ENCODE data around the gene ZNF136. TPM values are rescaled to one million over a fixed set of nuclear protein-coding genes. Genes with fewer than 3 reads are reported as not detected.

The ZNF136 gene
- total and polyA plus RNA-seq, 2 of the 8 experiments (the other 6 are each of a cell fraction or from before 2014, with no cell fraction given): 1.6 to 6.9 TPM

GRCh38 chr19:12117201-12117970, 45.5 kb upstream of the ZNF136 start:
- Histone ChIP-seq H4K5ac (ENCODE audit: insufficient read length, low read depth, low read length) (no peak overlapping the region), H2BK5ac (ENCODE audit: low read depth, low read length) (no peak overlapping the region), H3K4me2 (ENCODE audit: insufficient read depth in 1 of 2, low read depth in 2 of 2, low read length in 2 of 2) (no peak overlapping the region), H3K18ac (ENCODE audit: extremely low read depth, low read length) (no peak overlapping the region), H3K27ac (ENCODE audit: low read depth, low read length) (no peak overlapping the region), H3K23ac (ENCODE audit: insufficient read length) (no peak overlapping the region), H3K4me1 (replicated peaks in 1 of 4; ENCODE audit: control insufficient read depth in 3 of 4, insufficient read depth in 4 of 4, low read length in 3 of 4) (no peaks in the 10 kb centered on the region), H3K9me3 (ENCODE audit: insufficient read depth in 2 of 2, low read depth in 1 of 2, low read length in 1 of 2) (peaks cover 18 to 28% of the 10 kb centered on the region in 2 experiments), H4K91ac (replicated peaks; ENCODE audit: insufficient read length, low read length) (no peak overlapping the region), H4K8ac (ENCODE audit: extremely low read depth, insufficient read depth, low read length) (peak overlapping the region; percentile 51; the same call in 1 of the 2 replicates), H2BK15ac (ENCODE audit: low read length) (no peak overlapping the region), H3K4me3 (ENCODE audit: extremely low read depth in 1 of 4, insufficient read depth in 2 of 4, low read depth in 3 of 4, low read length in 4 of 4) (no peak overlapping the region), H3K79me1 (ENCODE audit: low read depth, low read length) (no peaks in the 10 kb centered on the region), H2BK20ac (ENCODE audit: low read length) (no peak overlapping the region), H3K79me2 (ENCODE audit: control insufficient read depth in 1 of 2, insufficient read depth in 2 of 2, low read length in 2 of 2) (no peaks in the 10 kb centered on the region), H2AK5ac (ENCODE audit: low read depth, low read length) (no peak overlapping the region), H3K4ac (replicated peaks; ENCODE audit: insufficient read length, low read depth, low read length) (no peak overlapping the region), H3K9ac (replicated peaks in 1 of 4; ENCODE audit: extremely low read depth in 1 of 4, low read depth in 3 of 4, low read length in 3 of 4) (no peak overlapping the region), H3K27me3 (replicated peaks in 1 of 4; ENCODE audit: control insufficient read depth in 3 of 4, extremely low read depth in 1 of 4, insufficient read depth in 3 of 4, low read length in 3 of 4) (no peaks in the 10 kb centered on the region), H2BK120ac (replicated peaks; ENCODE audit: low read depth, low read length) (no peak overlapping the region), H2BK12ac (ENCODE audit: low read depth, low read length) (no peak overlapping the region), H3K23me2 (ENCODE audit: low read depth, low read length) (no peaks in the 10 kb centered on the region), H3K56ac (replicated peaks; ENCODE audit: insufficient read length, low read depth, low read length) (no peak overlapping the region), H3K14ac (ENCODE audit: insufficient read length) (no peak overlapping the region), H4K20me1 (replicated peaks in 1 of 2; ENCODE audit: control insufficient read depth in 1 of 2, insufficient read depth in 2 of 2, low read length in 2 of 2) (no peaks in the 10 kb centered on the region), H3K36me3 (ENCODE audit: control insufficient read depth in 2 of 4, insufficient read depth in 4 of 4, low read length in 3 of 4) (peaks cover 5 to 39% (median 18%) of the 10 kb centered on the region in 4 experiments), H2AFZ (ENCODE audit: low read length) (no peak overlapping the region)
- FAIRE-seq (no peak), DNase-seq (ENCODE audit: low read depth in 1 of 2, low spot score in 2 of 2) (no peak)
- ChIA-PET POLR2A (ENCODE audit: partially characterized antibody) (interaction anchor here (1.2 to 2.5 kb wide), 6 partner anchors 9 to 23 kb away, joined by 3 to 12 read pairs (median 5); partner anchors contain the start of gene ZNF20), CTCF (ENCODE audit: partially characterized antibody) (interaction anchor here (0.8 to 4.7 kb wide), 5 partner anchors 9 to 193 kb away, joined by 3 to 30 read pairs (median 5); partner anchors contain the start of gene ZNF20)
- WGBS, 2 experiments (ENCODE audit: extremely low coverage in 1 of 2, insufficient coverage in 1 of 2, insufficient read length in 1 of 2, insufficient replicate concordance in 2 of 2, low coverage in 1 of 2, low lambda C conversion rate in 2 of 2, missing lambda C conversion rate in 1 of 2): 91% methylated on average over 23 of the region's 33 CpGs; no CpG with 5 or more reads in 1 of the 2 experiments
- TF ChIP-seq NANOG (IDR thresholded peaks at IDR 0.05; ENCODE audit: insufficient read depth, low read depth, low read length, poor library complexity, severe bottlenecking): no peak
- TF ChIP-seq EZH2 (IDR thresholded peaks at IDR 0.05; ENCODE audit: low read depth, low read length, severe bottlenecking): no peak
- no peak for TF ChIP-seq CEBPB (IDR thresholded peaks at IDR 0.05; ENCODE audit: low read depth, low read length)
- no peak for TF ChIP-seq TBP (IDR thresholded peaks at IDR 0.05; ENCODE audit: low read depth, low read length)
- no peak for TF ChIP-seq POLR2AphosphoS5 (IDR thresholded peaks at IDR 0.05; ENCODE audit: low read depth, low read length)
- TF ChIP-seq PHF8 (conservative IDR thresholded peaks at IDR 0.05; ENCODE audit: low read depth, low read length): no peak
- no peak for TF ChIP-seq POLR2A (IDR thresholded peaks at IDR 0.05; ENCODE audit: control extremely low read depth in 1 of 2, low read depth in 2 of 2, low read length in 2 of 2)
- TF ChIP-seq, protein P1, sequence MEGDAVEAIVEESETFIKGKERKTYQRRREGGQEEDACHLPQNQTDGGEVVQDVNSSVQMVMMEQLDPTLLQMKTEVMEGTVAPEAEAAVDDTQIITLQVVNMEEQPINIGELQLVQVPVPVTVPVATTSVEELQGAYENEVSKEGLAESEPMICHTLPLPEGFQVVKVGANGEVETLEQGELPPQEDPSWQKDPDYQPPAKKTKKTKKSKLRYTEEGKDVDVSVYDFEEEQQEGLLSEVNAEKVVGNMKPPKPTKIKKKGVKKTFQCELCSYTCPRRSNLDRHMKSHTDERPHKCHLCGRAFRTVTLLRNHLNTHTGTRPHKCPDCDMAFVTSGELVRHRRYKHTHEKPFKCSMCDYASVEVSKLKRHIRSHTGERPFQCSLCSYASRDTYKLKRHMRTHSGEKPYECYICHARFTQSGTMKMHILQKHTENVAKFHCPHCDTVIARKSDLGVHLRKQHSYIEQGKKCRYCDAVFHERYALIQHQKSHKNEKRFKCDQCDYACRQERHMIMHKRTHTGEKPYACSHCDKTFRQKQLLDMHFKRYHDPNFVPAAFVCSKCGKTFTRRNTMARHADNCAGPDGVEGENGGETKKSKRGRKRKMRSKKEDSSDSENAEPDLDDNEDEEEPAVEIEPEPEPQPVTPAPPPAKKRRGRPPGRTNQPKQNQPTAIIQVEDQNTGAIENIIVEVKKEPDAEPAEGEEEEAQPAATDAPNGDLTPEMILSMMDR (IDR thresholded peaks at IDR 0.05; ENCODE audit: control extremely low read depth in 1 of 3, insufficient read depth in 1 of 3, low read depth in 1 of 3, low read length in 3 of 3): no peak
- no peak for TF ChIP-seq BCL11A (IDR thresholded peaks at IDR 0.05; ENCODE audit: low read depth in 2 of 2, low read length in 2 of 2)
- no peak for TF ChIP-seq RXRA (IDR thresholded peaks at IDR 0.05; ENCODE audit: insufficient read depth, low read depth, low read length)
